KMS-11 (cell line): ENCODE results near the gene PGAP3.

Source experiments
- H2AFZ ChIP-seq: fragments of 200-600 bp; sonication (generic); 2 replicates; pipeline ENCODE4 v1.6.1; 2016; ENCODE audit warnings: antibody characterized with exemption, mixed run types, low read depth
- H3K27ac ChIP-seq: fragments of 200-600 bp; sonication (generic); 2 replicates; pipeline ENCODE4 v1.6.1; 2016; ENCODE audit warnings: mild to moderate bottlenecking, mixed run types
- H3K27me3 ChIP-seq: fragments of 200-600 bp; sonication (generic); 2 replicates; pipeline ENCODE4 v1.6.1; 2017; ENCODE audit warnings: mild to moderate bottlenecking, low read depth, mixed run types, moderate library complexity; ENCODE audit not compliant: insufficient read depth
- H3K36me3 ChIP-seq: fragments of 200-600 bp; sonication (generic); 2 replicates; pipeline ENCODE4 v1.6.1; 2017; ENCODE audit warnings: mild to moderate bottlenecking, mixed run types; ENCODE audit not compliant: insufficient read depth
- H3K4me1 ChIP-seq: fragments of 200-600 bp; sonication (generic); 2 replicates; pipeline ENCODE4 v1.6.1; 2016; ENCODE audit warnings: mild to moderate bottlenecking, low read depth, mixed run types; ENCODE audit not compliant: poor library complexity, severe bottlenecking
- H3K4me2 ChIP-seq: fragments of 200-600 bp; sonication (generic); 2 replicates; pipeline ENCODE4 v1.7.0; 2016; ENCODE audit warnings: mild to moderate bottlenecking, mixed run types
- H3K4me3 ChIP-seq: fragments of 200-600 bp; sonication (generic); IDR thresholded peaks from 2 replicates; pipeline ENCODE4 v1.6.1; 2017; ENCODE audit warnings: low read depth, low read length, mixed read lengths; ENCODE audit not compliant: insufficient read depth
- H3K79me2 ChIP-seq: fragments of 200-600 bp; sonication (generic); 2 replicates; pipeline ENCODE4 v1.6.1; 2016; ENCODE audit warnings: low read depth, mixed run types; ENCODE audit not compliant: insufficient read depth
- H3K9ac ChIP-seq: fragments of 200-600 bp; sonication (generic); 2 replicates; pipeline ENCODE4 v1.6.1; 2016; ENCODE audit warnings: mild to moderate bottlenecking, mixed run types
- H4K20me1 ChIP-seq: fragments of 200-600 bp; sonication (generic); 2 replicates; pipeline ENCODE4 v1.6.1; 2016; ENCODE audit warnings: mild to moderate bottlenecking, mixed run types; ENCODE audit not compliant: insufficient read depth
- TF ChIP-seq, protein P1 (sequence below): fragments of 200-600 bp; sonication (generic); conservative IDR thresholded peaks from 2 replicates; pipeline ENCODE4 v1.6.1; 2017; ENCODE audit warnings: low read depth, mild to moderate bottlenecking, antibody characterized with exemption, low read length, moderate library complexity, mixed read lengths

PGAP3 gene

DNA sequence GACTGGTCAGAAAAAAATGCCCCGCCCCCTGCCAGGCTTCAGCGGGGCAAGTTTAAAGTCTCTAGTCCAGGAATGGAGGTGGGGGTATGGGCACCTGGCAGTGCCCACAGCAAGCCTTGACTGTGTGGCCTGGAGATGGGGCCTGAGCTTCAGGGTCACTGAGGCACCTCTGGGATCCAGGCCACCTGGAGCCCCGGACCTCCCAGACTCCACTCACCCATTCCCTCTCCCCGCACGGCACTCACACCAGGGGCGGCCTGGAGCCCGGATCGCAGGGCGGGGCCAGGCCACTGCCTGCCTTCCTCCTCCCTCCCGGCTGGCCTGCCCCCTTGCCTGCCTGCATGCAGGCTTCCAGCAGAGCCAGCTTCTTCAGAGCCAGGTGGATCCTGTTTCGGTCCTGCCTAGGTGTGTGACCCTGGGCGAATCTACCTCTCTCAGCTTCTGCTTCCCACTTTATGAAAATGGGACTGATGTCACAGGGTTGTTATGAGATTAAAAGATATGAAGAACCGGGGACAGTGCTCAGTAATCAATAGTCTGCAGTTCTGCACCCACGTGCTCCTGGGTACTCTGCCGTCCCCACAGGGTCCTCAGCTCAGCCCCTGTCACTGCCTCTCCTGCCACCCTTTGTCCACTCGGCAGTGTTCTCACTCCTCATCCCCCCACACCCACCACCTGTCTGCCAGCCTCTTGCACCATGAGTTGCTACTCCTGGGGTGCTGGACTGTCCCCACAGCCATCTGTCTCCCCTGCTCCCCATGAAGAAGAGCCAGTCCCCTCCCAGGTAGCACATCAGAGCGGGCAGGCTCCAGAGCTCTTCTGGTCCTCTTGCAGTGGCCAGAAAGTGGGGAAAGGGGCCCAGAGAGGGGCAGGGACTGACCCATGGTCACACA is 23.9 kb downstream of the PGAP3 start:
- H3K4me2 ChIP-seq, result no peak overlapping the region
- H3K27ac ChIP-seq, result no peak overlapping the region
- H3K27me3 ChIP-seq, result peaks cover 4% of the 10 kb centered on the region; the same call in 1 of the 2 replicates
- no peaks in the 10 kb centered on the region for H3K79me2 ChIP-seq
- H3K4me1 ChIP-seq, result no peaks in the 10 kb centered on the region
- TF ChIP-seq, protein P1, sequence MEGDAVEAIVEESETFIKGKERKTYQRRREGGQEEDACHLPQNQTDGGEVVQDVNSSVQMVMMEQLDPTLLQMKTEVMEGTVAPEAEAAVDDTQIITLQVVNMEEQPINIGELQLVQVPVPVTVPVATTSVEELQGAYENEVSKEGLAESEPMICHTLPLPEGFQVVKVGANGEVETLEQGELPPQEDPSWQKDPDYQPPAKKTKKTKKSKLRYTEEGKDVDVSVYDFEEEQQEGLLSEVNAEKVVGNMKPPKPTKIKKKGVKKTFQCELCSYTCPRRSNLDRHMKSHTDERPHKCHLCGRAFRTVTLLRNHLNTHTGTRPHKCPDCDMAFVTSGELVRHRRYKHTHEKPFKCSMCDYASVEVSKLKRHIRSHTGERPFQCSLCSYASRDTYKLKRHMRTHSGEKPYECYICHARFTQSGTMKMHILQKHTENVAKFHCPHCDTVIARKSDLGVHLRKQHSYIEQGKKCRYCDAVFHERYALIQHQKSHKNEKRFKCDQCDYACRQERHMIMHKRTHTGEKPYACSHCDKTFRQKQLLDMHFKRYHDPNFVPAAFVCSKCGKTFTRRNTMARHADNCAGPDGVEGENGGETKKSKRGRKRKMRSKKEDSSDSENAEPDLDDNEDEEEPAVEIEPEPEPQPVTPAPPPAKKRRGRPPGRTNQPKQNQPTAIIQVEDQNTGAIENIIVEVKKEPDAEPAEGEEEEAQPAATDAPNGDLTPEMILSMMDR, result no peak
- no peaks in the 10 kb centered on the region for H3K36me3 ChIP-seq
- H4K20me1 ChIP-seq, result no peaks in the 10 kb centered on the region
- no peak overlapping the region for H3K9ac ChIP-seq
- no peak overlapping the region for H2AFZ ChIP-seq
- no peak overlapping the region for H3K4me3 ChIP-seq

DNA sequence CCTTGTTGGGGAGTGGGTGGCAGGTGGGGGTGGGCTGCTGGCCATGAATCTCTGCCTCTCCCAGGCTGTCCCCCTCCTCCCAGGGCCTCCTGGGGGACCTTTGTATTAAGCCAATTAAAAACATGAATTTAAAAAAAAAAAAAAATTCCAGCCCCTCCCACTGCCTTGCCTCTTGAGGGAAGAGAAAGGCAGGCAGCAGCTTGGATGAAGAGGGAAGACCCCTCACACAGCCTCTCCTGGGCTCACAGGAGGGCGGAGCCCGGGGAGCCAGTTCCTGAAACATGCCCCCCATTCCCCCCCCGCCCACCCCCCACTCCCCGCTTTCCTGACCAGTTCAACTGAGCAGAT is 24.5 kb downstream of the PGAP3 start:
- H3K27ac ChIP-seq, result no peak overlapping the region
- no peak overlapping the region for H3K4me3 ChIP-seq
- H3K9ac ChIP-seq, result no peak overlapping the region
- TF ChIP-seq, protein P1, result no peak
- no peaks in the 10 kb centered on the region for H3K27me3 ChIP-seq
- H3K4me1 ChIP-seq, result no peaks in the 10 kb centered on the region
- no peak overlapping the region for H3K4me2 ChIP-seq
- H4K20me1 ChIP-seq, result no peaks in the 10 kb centered on the region
- H3K79me2 ChIP-seq, result no peaks in the 10 kb centered on the region
- no peak overlapping the region for H2AFZ ChIP-seq
- H3K36me3 ChIP-seq, result no peaks in the 10 kb centered on the region

DNA sequence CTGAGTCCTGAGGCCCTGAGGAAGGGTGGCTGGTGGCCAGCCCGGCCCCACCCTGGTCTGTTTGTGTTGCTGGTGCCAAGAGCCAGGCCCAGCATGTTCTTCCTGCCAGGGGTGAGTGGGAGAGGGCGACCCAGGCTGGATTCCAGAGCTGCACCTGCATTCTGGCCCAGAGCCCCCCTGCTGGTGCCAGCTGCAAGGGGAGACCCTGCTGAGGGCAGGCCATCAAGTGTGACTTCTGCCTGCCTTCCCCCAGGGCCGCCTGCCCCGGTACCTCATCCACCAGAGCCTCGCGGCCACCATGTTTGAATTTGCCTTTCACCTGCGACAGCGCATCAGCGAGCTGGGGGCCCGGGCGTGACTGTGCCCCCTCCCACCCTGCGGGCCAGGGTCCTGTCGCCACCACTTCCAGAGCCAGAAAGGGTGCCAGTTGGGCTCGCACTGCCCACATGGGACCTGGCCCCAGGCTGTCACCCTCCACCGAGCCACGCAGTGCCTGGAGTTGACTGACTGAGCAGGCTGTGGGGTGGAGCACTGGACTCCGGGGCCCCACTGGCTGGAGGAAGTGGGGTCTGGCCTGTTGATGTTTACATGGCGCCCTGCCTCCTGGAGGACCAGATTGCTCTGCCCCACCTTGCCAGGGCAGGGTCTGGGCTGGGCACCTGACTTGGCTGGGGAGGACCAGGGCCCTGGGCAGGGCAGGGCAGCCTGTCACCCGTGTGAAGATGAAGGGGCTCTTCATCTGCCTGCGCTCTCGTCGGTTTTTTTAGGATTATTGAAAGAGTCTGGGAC is 25.1 kb downstream of the PGAP3 start:
- Histone ChIP-seq H3K27me3 (no peaks in the 10 kb centered on the region), H2AFZ (no peak overlapping the region), H3K36me3 (no peaks in the 10 kb centered on the region), H3K79me2 (no peaks in the 10 kb centered on the region), H3K4me2 (no peak overlapping the region), H3K4me3 (no peak overlapping the region), H3K27ac (no peak overlapping the region), H4K20me1 (no peaks in the 10 kb centered on the region), H3K4me1 (no peaks in the 10 kb centered on the region), H3K9ac (no peak overlapping the region)
- TF ChIP-seq, protein P1, result no peak

DNA sequence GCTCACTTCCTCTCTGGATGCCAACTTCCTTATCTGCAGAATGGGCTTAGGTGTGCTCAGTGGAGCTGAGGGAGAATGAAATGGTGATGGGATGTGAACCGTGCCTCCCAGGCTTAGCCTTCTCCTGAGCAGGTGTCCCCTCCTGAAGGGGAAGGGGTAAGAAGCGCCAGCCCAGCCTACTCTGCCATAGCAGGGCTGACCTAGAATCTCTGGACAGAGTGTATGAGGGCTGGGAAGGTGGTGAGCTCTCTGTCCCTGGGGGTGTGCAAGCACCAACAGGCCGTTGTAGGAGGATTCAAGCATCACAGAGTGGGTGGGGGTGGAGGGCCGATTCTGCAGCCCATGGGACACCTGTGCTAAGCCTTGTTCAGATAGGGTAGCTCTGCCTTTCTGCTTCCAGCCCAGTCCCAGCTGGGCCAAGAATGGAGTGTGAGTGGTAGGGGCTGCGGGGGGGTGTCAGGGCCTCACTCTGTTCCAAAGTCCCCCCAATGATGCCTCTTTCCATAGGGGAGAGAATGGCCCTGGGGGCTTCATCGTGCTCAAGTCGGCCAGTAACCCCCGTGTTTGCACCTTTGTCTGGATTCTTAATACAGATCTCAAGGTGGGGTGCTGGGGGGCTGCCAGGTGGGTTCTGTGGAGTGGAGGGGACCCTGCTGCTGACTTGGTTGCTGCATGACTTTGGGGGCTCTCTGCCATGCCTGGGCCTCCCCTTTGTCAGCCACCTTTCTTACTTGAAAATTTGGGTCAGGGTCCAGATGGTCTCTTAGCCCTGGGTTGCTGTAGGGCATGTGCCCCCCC is 25.9 kb downstream of the PGAP3 start:
- H3K27me3 ChIP-seq, result no peaks in the 10 kb centered on the region
- no peaks in the 10 kb centered on the region for H3K36me3 ChIP-seq
- H4K20me1 ChIP-seq, result no peaks in the 10 kb centered on the region
- no peak overlapping the region for H2AFZ ChIP-seq
- TF ChIP-seq, protein P1, result no peak
- no peaks in the 10 kb centered on the region for H3K4me1 ChIP-seq
- H3K27ac ChIP-seq, result no peak overlapping the region
- H3K4me3 ChIP-seq, result no peak overlapping the region
- no peak overlapping the region for H3K9ac ChIP-seq
- no peaks in the 10 kb centered on the region for H3K79me2 ChIP-seq
- no peak overlapping the region for H3K4me2 ChIP-seq
